ENCODE data around the gene MYH9. TPM values are rescaled to one million over a fixed set of nuclear protein-coding genes. Genes with fewer than 3 reads are reported as not detected.
A peak's percentile ranks its signal among the peaks of the same experiment; 100 is the strongest.

MYH9 gene
- total and polyA plus RNA-seq, 4 donors, result 32.3 to 150 (median 98.7) TPM

- peak; percentile 51 for TF ChIP-seq REST (IDR thresholded peaks at IDR 0.05)
- TF ChIP-seq HNF4G (IDR thresholded peaks at IDR 0.05), result no peak
- no peak for TF ChIP-seq YY1 (IDR thresholded peaks at IDR 0.05)
These were observed 40.7 kb downstream of the MYH9 start (continued) for GRCh38 chr22:36347094-36347493.

GRCh38 chr22:36344106-36344827, 43.5 kb downstream of the MYH9 start:
- Histone ChIP-seq H3K9me3 (ENCODE audit: control insufficient read depth in 4 of 4, low read length in 3 of 4) (no peaks in the 10 kb centered on the region), H3K27me3 (ENCODE audit: control insufficient read depth in 4 of 4, insufficient read depth in 4 of 4, low read length in 3 of 4) (no peaks in the 10 kb centered on the region), H3K36me3 (ENCODE audit: control insufficient read depth in 4 of 4, insufficient read depth in 3 of 4, low read depth in 1 of 4, low read length in 3 of 4) (peaks cover 6 to 24% (median 15%) of the 10 kb centered on the region in 4 donors), H3K9ac (ENCODE audit: low read depth in 1 of 2, low read length in 2 of 2) (no peak overlapping the region), H3K4me3 (ENCODE audit: low read depth in 1 of 3, low read length in 3 of 3) (no peak overlapping the region), H3K4me1 (ENCODE audit: control insufficient read depth in 4 of 4, insufficient read depth in 4 of 4, low read length in 3 of 4) (peaks cover 11 to 38% (median 26%) of the 10 kb centered on the region in 4 donors), H3K27ac (ENCODE audit: low read depth in 1 of 2, low read length in 2 of 2) (peak overlapping the region; percentile 5 to 54)
- WGBS, result 90% methylated on average over 23 of the region's 23 CpGs
- DNase-seq (ENCODE audit: low spot score), result no peak
- TF ChIP-seq JUND (IDR thresholded peaks at IDR 0.05) (no peak), GABPA (IDR thresholded peaks at IDR 0.05 in 1 of 2, conservative IDR thresholded peaks at IDR 0.05 in 1 of 2) (no peak), FOXA1 (IDR thresholded peaks at IDR 0.05) (no peak), HNF4A (conservative IDR thresholded peaks at IDR 0.05) (no peak), YY1 (IDR thresholded peaks at IDR 0.05) (no peak), EGR1 (IDR thresholded peaks at IDR 0.05; ENCODE audit: low read depth in 2 of 2) (no peak)

DNA sequence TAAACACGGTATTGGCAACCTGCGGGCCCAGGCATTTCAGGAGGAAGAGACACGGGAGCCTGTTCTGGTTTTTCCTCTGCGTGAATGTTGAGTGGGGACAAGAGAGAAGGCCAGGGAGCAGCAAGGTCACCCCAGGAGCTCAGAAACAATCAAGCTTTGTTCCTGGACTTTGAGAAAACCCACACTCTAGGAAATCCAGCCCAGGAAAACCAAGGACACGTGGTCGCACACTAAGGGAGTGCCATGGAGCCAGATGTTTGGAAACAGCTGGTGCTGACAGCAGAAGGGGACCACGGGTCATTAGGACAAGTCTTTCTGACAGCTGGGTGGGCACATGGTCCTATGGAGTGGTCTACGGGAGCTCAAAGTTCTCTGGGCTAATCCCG, 44.1 kb downstream of the MYH9 start:
- TF ChIP-seq RXRA (IDR thresholded peaks at IDR 0.05) (peak in 1 of 2 donors; percentile 25), JUND (IDR thresholded peaks at IDR 0.05) (no peak), HNF4A (conservative IDR thresholded peaks at IDR 0.05) (peak in 1 of 2 donors; percentile 16), RAD21 (IDR thresholded peaks at IDR 0.05) (peak; percentile 0 to 13), FOXA2 (IDR thresholded peaks at IDR 0.05) (no peak), GABPA (IDR thresholded peaks at IDR 0.05 in 1 of 2, conservative IDR thresholded peaks at IDR 0.05 in 1 of 2) (no peak), YY1 (IDR thresholded peaks at IDR 0.05) (no peak)
- TF ChIP-seq, protein P1, sequence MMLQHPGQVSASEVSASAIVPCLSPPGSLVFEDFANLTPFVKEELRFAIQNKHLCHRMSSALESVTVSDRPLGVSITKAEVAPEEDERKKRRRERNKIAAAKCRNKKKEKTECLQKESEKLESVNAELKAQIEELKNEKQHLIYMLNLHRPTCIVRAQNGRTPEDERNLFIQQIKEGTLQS (IDR thresholded peaks at IDR 0.05), result no peak
- TF ChIP-seq, protein P2, sequence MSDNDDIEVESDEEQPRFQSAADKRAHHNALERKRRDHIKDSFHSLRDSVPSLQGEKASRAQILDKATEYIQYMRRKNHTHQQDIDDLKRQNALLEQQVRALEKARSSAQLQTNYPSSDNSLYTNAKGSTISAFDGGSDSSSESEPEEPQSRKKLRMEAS (IDR thresholded peaks at IDR 0.05), result peak; percentile 36
- H3K27ac ChIP-seq (ENCODE audit: low read depth in 1 of 2, low read length in 2 of 2), result peak overlapping the region; percentile 5 to 54
- H3K36me3 ChIP-seq (ENCODE audit: control insufficient read depth in 4 of 4, insufficient read depth in 3 of 4, low read depth in 1 of 4, low read length in 3 of 4), result peaks cover 7 to 28% (median 19%) of the 10 kb centered on the region in 4 donors
- no peak overlapping the region for H3K9ac ChIP-seq (ENCODE audit: low read depth in 1 of 2, low read length in 2 of 2)
- no peak for DNase-seq (ENCODE audit: low spot score)
- H3K4me3 ChIP-seq (ENCODE audit: low read depth in 1 of 3, low read length in 3 of 3), result no peak overlapping the region
- H3K4me1 ChIP-seq (ENCODE audit: control insufficient read depth in 4 of 4, insufficient read depth in 4 of 4, low read length in 3 of 4), result peaks cover 11 to 38% (median 26%) of the 10 kb centered on the region in 4 donors
- no peaks in the 10 kb centered on the region for H3K27me3 ChIP-seq (ENCODE audit: control insufficient read depth in 4 of 4, insufficient read depth in 4 of 4, low read length in 3 of 4)
- 45% methylated on average over 9 of the region's 9 CpGs for WGBS
- H3K9me3 ChIP-seq (ENCODE audit: control insufficient read depth in 4 of 4, low read length in 3 of 4), result no peaks in the 10 kb centered on the region
